HG02642 (cell line): ENCODE results near the gene ADA.
"Not testable (repeated sequence)": the region's sequence is repeated elsewhere in the genome, so short reads cannot be mapped to it uniquely, and the experiment has no call there.

Experiments used
- ATAC-seq: cut with Tn5 transposase; IDR thresholded peaks from one replicate; pipeline ENCODE4 v1.9.1; 2021; ENCODE audit warnings: mild to moderate bottlenecking; ENCODE audit not compliant: unreplicated experiment, poor library complexity

The ADA gene

GRCh38 chr20:44681796-44682566 is 30.5 kb upstream of the ADA start:
- ATAC-seq = no peak

- no peak for ATAC-seq
Measured at GRCh38 chr20:44678990-44679611, 27.6 kb upstream of the ADA start.

- no peak for ATAC-seq
Measured at GRCh38 chr20:44678242-44678641, 26.7 kb upstream of the ADA start.

GRCh38 chr20:44672318-44672902 is 20.9 kb upstream of the ADA start:
- not testable (repeated sequence) for ATAC-seq

GRCh38 chr20:44671541-44671940 is 20.0 kb upstream of the ADA start:
- ATAC-seq = not testable (repeated sequence)

GRCh38 chr20:44670851-44671250 is 19.4 kb upstream of the ADA start:
- not testable (repeated sequence) for ATAC-seq

- no peak for ATAC-seq
Measured at GRCh38 chr20:44666066-44666465, 14.6 kb upstream of the ADA start.

GRCh38 chr20:44664131-44664530 is 12.6 kb upstream of the ADA start:
- ATAC-seq = no peak

GRCh38 chr20:44662261-44662660 is 10.8 kb upstream of the ADA start:
- no peak for ATAC-seq

- ATAC-seq = no peak
Measured at GRCh38 chr20:44660581-44660980, 9.1 kb upstream of the ADA start.

GRCh38 chr20:44659931-44660330 is 8.4 kb upstream of the ADA start:
- no peak for ATAC-seq

- no peak for ATAC-seq
Measured at GRCh38 chr20:44658810-44659209, 7.3 kb upstream of the ADA start.

- no peak for ATAC-seq
Measured at GRCh38 chr20:44657875-44658274, 6.4 kb upstream of the ADA start.

GRCh38 chr20:44656448-44656847 is 4.9 kb upstream of the ADA start:
- no peak for ATAC-seq

GRCh38 chr20:44654210-44654609 is 2.7 kb upstream of the ADA start:
- ATAC-seq = not testable (repeated sequence)

- ATAC-seq = no peak
Measured at GRCh38 chr20:44653546-44653945, 2.0 kb upstream of the ADA start.

GRCh38 chr20:44651434-44651683 is 140 bp downstream of the ADA start:
- no peak for ATAC-seq

GRCh38 chr20:44650771-44651433 is 597 bp downstream of the ADA start:
- ATAC-seq = no peak

GRCh38 chr20:44649976-44650375 is 1.5 kb downstream of the ADA start:
- no peak for ATAC-seq

- no peak for ATAC-seq
Measured at GRCh38 chr20:44649126-44649525, 2.4 kb downstream of the ADA start.

GRCh38 chr20:44648579-44648978 is 2.9 kb downstream of the ADA start:
- ATAC-seq = no peak
